Epidermal melanocyte (primary cell): Measurements from ENCODE around the gene ABCC10.

Experiments used
- DNase-seq: peaks from one replicate; pipeline ENCODE4 v3.0.0; 2011; ENCODE audit warnings: low spot score; ENCODE audit not compliant: insufficient read length

ABCC10 gene

DNA sequence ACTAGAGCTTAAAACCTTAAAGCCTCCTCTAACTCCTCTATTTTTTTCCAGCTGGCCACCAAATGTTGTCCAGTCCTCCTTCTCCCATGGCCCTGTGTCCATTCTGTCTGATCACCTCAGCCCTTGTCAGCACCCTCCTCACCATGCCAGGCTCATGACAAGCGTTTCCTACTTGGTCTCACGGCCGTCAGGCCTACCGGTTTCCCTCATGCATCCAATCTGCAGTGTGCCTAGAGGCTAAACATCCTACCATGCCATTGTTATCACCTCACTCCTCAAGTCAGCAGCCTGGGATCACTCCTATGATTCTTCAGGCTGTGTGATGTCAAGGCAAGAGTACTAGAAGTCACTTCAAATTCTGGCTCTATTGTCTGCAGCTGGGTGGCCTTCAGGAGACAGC lies 40.4 kb downstream of the ABCC10 start:
- no peak for DNase-seq

DNA sequence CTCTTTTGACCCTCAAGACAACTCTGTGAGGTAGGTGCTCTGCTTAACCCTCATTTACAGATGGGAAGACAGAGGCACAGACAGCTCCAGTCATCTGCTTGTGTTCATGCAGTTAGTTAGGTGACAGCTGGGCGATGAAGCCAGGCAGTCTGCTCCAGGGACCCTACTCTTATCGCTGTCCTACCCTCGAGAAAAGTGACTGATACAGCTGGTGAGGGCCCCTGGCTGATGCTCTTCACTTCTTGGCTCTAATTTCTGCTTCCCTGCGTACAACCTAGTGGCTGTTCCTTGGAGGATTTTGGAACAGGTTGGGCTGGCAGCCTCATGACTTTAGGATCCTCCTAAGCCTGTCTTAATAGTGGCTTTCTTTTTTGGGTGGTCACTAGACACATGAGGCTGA lies 40.9 kb downstream of the ABCC10 start:
- no peak for DNase-seq

DNA sequence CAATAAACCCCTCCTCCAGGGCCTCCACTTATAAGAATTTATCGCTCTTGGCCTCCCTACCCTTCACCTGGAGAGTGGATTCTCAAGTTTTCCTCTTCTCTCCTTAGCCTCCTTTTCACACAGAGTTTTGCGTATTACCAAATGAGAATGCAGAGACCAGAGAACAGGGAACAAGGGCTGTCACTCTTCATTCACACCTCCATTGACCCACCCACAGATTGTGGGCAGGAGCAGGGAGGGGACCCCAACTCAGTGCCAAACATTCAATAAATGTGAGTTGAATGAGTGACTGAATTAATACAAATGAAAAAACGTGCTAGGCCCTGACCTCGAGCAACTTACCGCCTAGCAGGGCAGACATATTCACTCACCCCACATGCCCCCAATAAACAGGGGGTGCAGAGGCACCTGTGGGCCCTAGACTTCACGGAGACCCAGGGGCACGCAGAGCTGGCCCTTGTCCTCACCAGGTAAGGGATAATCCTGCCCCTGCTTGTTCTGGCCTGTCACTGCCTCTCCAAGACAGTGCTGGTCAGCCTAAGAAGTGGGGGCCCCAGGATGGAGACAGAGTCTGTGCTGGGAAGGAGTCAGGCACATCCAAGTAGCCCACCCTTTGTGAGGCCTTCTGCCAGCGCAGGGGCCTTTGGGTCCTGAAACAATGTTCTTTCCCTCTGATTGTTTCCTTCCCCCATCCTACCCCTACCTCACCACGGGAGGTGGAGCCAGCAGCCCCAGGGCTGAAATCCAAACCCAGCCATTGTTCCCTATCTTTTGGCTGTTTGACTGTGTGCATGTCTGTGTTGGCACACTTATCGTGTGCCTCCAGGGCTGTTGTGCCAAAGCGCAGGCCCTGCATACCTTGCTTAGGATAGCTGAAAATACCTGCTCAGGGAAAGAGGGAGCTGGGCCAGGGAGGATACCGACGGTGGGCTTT lies 41.7 kb downstream of the ABCC10 start:
- DNase-seq, result no peak

DNA sequence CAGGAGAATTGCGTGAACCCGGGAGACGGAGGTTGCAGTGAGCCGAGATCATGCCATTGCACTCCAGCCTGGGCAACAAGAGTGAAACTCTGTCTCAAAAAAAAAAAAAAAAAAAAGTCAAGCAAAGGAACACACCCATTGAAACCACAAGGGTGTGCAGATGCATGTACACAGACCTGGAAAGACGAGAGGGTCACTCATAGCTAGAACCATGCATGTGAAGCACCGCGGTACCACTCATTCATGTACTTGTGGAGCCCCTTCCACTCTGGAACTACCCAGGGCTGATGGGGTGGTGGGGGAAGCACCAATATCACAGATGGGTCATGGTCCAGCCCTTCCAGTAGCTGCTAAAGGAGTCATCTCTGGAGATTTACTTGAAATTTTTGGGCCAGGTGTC lies 42.6 kb downstream of the ABCC10 start:
- no peak for DNase-seq

DNA sequence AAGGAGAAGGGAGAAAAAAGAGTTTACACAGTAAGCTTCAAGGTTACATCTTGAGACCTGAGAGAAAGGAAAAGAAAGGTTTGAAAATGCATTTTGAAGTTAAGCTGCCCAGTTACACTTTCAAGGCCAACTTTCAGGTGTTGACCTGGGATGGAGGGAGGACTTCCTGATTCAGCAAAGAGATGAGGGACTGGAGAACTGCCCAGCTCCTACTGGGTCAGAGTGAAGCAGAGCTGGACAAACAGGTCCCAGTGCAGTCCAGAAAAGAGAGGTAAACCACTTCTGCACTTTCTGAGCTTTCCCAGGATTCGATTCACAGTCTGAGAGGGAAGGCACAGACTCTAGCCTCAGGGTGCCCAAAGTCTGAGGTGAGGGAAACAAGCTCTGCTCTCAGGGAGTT lies 44.1 kb downstream of the ABCC10 start:
- DNase-seq, result no peak

DNA sequence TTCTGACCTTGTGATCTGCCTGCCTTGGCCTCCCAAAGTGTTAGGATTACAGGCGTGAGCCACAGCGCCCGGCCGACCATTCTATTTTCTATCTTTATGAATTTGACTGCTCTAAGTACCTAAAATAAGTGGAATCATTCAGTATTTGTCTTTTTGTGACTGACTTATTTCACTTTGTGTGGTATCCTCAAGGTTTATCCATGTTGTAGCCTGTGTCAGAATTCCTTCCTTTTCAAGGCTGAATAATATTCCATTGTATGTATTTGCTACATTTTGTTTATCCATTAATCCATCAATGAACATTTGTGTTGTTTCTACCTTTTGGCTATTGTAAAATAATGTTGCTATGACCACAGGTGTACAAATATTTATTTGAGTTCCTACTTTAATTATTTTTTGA lies 45.2 kb downstream of the ABCC10 start:
- DNase-seq, result no peak

DNA sequence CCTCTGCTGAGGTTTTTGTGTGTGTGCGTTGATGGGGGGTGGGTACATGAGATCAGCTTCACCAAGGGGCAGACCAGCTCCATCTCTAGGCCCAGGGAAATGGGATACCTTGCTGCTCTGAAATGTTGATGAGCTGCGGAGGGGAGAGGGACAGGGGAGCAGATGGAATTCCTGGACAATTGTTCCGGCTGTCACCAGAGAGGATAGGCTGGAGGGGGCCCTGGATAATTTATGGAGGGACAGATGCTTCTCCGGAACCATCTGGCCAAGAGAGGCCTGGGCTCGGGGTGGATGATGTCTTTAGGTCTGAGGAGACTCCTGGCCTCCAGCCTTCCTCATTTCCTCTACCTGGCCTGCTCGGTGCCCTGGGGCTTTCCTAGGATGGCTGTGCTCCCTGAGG lies 48.2 kb downstream of the ABCC10 start:
- no peak for DNase-seq

DNA sequence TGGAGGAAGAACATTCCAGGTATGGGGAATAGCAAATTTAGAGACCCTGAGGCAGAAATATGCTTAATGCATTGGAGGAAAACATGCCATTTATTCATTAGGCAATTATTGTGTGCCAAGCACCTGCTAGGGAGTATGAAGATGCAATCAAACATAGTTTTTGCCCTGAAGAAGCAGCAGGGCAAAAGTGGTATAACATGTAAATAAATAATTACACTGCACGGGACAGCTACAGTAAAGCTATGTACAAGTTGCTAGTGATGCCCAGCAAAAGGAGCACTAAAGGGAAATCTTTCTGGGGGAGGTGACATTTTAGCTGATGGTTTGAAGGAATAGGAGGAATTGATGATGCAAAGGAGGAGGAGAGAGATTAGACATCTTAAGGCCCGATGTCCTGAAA lies 49.4 kb downstream of the ABCC10 start:
- DNase-seq, result no peak

DNA sequence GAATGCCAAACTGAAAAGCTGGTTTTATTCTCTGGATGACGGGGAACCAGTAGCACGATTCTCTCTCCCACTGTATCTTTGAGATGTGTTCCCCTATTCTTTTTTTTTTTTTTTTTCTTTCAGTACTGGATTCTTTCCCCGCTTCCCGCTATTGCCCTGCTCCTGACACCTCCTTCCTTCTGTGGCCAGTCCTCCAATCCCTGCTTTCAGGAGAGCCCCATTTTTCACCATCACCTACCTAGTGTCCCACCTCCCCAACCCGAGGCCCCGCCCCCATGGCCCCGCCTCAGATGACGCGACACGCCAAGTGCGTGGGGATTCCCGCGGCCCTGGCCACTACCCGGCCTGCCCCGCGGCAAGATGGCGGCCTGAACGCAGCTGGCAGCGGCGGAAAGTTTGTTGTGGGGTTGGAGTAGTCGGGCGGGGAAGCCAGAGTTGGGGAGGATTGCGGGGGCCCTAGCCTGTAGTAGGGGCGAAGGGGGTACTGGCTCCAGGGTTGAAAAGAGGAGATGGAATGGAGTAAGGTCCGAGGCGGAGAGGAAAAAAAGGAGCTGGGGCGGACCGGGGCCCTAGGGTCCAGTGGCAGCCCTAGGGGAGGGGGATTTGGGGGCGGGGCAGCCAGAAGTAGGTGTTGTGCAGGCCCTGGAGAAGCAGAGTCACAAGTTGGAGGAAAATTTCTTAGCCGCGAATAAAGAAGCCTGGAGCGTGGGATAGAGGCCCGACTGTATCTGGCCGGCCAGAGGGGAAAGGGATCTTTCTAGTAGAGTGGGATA lies 50.1 kb downstream of the ABCC10 start, which contains the start of gene TJAP1:
Gene TJAP1 (plus strand): TSS at position 336 of the 773 bp plus-strand sequence. CDS start 21,432 bp downstream, outside the sequence.
- peak; percentile 72 for DNase-seq

DNA sequence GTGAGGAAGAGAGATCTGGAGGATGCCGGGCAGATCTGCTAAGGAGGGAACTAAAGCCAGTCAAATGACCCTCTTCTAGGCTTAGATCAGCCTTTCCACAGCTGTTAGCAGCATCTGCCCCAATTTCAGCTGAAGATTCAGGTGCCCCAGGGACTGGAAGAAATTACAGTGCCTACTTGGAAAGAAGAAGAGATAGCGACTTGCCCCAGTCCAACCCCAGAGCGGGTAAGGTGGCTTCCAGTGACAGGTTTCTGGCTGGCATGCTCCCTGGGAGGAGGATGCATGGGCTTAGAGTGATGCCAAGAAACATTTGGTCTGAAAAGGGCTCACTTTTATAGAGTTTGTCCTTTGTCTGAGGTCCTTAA lies 50.6 kb downstream of the ABCC10 start:
- DNase-seq, result no peak

DNA sequence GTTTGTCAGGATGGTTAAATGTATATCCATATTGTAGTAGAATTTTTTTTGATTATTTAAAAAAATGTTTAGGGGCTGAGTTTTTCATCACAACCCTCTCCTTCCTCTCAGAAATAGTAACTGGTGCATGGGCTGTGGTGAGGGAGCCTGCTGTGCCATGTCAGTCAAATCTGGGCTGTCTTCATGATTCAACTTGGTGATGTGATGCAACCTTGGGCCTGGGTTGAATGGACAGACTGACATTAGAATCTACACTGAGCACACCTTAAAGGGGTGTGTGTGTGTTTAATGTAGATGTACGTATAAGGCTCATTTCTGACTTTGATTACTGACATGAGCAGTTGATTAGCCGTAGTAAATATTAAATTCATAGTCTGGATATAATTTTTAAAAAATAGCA lies 53.7 kb downstream of the ABCC10 start:
- DNase-seq, result no peak

DNA sequence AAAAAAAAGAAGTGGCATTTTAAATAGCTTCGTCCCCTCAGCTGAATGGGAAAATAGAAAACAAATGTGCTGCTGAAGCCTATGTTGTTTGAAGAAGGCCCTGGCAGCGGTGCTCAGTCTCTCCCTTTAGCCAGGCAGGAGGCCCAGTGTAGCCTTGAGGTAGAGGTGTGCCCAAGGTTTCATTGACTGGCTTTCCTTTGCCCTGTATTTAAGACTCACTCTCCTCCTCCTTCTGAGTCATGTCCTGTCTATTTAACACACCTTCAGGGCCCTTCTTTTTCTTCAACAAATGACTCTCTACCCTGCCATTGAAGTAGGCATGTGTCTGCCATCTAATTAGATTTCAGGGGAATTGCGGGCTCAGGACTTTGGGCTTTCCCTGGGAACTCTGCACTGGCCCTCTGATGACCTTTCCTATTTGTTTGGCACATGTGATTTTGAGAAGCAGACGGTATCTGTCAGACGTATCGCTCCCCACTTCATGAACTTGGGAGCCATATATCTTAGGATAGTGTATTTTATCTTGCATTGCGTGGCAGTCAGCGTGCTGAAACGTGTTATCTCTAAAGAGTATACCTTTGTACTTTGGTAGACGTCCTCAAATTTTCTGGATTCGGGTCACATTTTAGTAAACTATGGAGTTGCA lies 54.4 kb downstream of the ABCC10 start:
- no peak for DNase-seq

DNA sequence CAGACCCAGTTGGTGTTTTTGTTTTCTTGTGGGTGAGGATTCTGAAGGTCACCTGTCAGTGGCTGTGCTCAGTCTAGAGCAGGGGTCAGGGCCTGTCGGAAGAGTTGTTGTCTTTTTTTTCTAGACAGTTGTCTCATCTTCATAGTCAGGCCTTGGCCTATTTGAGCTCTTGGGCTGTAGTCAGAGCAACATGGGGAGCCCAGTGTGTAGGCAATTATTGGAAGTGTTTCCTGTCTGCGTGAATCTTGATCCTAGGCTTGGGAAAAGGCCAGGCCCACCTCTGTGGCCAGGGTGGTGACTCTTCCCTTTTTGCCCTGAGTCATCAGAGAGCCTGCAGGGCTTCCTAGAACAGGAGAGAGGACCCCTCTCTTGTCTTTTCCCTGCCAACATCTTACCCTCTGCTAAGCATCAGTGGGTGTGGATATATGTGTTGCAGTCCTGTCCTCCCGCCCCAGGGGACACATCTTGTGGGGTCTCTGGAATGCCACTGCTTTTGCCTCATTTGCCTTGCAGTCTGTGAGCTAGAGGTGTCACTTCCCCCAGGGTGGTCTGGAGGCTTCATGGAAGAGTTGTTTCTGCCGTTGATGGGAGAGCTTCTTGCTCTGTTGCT lies 61.4 kb downstream of the ABCC10 start:
- DNase-seq, result no peak

DNA sequence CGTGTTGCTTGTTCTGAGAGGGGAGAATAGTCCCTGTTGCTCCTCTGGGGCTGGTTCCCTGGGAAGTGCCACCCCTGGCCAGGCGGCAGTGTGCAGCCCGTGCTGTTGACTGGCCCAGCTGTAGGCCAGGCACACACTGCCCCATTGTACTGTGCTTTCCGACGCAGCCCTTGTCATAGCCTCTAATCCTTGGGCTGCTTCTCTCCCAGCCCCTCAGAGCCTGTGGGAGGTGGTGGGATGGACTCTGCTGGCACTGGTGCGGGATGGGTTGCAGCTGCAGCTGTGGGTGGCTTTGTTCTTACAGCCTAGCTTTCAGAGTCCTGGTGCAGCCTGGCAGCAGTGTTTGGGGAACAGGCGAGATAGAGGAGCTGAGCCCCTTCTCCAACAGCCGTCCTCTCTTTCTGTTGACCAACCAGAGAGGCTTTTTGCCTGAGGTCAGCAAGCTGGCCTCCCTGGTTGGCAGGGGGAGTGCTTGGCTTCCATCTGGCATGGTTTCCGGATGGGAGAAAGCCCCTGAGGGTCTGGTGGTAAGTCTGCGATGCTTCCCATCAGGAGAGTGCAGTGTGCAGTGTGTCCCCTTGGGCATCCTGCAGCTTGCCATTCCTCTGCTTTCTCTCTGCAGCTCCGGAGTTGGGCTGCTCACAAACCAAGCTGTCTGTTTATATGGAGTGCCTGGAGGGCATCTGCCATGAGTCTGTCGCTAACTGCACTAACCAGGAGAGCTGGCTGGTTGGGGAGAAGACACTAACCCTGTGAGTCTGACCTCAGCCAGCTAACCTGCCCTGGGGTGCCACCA lies 62.1 kb downstream of the ABCC10 start:
- peak; percentile 83 for DNase-seq

DNA sequence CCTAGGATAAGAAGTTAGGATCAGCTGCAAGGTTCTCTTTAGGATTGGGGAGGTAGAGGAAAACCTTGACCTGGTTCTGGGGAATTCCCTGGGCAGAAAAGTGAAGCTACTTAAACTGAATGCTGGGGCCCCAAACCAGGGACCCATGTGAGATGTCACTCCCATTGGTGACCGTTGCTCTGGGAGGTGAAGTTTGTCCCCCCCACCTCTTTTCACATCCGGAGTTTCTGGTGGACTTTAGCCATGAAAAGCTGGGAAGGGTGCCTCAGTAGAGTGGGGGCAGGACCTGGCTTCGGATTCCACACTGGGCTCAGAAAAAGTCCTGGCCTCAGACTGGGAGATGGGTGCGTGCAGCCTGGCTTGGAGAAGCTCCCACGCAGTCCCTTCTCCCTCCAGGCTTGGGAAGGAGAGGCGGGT lies 63.2 kb downstream of the ABCC10 start:
- DNase-seq, result no peak

DNA sequence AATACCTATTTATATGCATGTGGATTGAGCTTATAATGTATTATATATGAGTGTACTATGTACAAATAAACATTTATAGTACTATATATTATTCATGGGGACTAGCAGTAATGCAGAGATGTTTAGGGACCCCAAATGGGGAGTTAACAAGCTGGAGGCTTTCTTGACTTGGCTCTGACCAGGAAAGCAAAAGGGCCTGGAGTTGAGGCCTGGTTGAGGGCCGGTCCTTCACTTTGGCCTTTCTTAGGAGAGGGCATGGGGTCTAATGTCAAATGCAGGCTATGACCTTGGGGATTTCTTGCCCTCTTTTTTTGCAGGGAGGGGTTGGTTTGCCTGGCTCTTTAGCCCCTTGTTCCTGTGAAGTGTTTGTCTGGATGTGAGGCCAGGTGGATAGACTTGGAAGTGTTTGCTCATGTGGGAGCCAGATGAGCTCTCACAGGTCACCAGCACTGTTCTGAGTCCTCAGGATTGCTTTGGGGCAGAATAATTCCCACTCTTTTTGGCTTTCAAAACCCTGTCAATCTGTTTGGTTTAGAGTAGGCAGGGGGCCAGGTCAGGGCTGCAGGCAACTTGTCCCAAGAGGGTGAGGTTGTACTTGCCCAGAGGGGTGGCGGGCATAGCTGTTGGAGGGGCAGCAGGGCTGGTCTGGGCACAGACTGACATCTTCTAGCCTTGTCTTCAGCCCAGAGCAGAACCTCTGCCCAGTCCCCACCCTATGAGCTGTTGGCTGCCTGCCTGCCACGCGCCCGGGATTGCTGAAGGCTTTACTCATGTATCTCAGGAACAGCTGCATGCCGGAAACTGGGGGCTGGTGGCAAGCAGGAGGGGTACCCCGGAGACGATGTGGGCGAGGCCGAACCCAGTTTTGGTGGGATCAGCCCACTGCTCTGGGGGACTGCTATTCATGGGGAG lies 64.7 kb downstream of the ABCC10 start:
- peak; percentile 77 for DNase-seq

DNA sequence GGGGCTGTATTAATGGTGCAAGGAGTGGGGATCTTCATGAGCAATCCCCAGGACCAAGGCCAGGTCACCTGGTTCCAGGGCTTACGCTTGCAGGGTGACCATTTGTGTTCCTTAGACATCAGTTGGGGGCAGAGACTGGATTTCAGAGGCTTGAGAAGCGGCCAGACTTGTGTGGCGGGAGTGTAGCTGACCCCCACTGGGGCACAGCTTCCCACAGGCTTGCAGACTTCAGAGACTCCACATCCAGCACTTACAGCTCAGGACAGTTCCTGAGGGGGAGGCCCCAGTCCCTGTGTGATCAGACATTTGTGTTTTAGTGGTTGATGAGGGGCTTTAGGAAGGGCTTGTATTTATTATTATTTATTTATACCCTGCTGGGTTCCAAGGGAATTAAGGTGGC lies 65.3 kb downstream of the ABCC10 start:
- no peak for DNase-seq

DNA sequence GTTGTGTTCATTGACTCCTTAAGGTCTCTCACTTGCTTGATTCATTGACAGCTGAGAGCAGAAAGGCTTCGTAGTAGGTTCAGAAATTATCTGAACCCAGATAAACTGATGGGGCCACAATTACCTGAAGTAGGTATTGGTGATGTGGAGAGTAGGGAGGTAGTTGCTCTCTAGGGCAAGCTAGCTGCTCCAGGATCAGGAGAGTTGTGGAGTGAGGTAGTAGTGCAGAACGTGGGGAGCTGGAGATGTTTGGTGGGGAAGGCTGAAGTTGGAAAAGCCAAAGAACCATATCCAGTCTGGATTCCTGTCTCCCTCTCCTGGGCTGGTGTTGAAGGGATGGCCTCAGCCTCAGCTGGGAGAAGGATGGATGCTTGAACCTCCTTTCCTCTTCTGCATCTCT lies 65.9 kb downstream of the ABCC10 start:
- no peak for DNase-seq

DNA sequence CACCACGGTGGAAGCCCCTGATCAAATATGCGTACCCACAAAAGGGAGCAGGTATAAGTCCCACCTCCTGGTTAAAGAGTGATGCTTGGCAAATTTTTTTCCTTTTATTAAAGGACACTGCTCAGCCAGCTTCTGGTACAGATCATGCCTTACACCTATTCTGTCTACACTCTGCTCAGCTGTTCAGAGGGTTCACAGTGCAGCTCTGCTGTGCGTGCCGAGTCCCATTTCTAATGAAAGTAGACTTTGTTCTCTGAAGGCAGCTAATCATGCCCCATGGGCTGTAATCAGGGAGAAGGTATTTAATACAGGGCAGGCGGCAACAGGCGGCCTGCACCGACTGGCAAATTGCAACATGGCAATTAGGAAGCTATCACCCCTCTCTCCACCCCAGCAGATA lies 66.5 kb downstream of the ABCC10 start:
- DNase-seq, result peak; percentile 77

DNA sequence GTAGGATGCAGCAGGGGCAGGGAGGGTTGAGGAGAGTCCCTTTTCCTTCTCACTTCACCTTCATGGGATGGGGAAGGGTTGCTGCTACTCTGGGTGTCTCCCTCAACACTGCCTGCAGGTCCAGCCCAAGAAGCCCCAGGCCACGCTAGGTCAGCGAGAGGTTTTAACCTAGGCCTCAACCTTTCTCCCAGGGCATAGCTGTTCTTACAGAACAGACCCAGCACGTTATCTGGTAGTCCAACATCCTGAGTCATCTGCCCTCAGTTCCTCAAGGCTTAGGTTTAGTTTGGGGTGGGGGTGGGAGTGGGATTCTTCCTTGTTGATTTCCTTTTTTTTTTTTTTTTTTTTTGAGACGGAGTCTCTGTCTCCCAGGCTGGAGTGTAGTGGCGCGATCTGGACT lies 67.0 kb downstream of the ABCC10 start:
- no peak for DNase-seq
